Tibial artery (tissue), 4 donors: ENCODE results near the gene FKBP5.

Source experiments
- DNase-seq, 2 donors: peaks; one replicate each; pipeline ENCODE4 v3.0.0-alpha.2; 2019
- H3K27ac ChIP-seq, 2 donors: fragments of 200-600 bp; sonication (generic) in 1 of 2; 1 replicate in 1 of 2; 2 replicates in 1 of 2; pipeline ENCODE4 v1.5.1; 2018 to 2019; ENCODE audit warnings: mild to moderate bottlenecking in 1 of 2
- H3K27me3 ChIP-seq, 2 donors: fragments of 200-600 bp; sonication (generic) in 1 of 2; one replicate each; pipeline versions ENCODE4 v1.5.1 to v1.6.0; 2016 to 2019
- H3K36me3 ChIP-seq, 3 donors: fragments of 200-600 bp; sonication (generic) in 2 of 3; one replicate each; pipeline ENCODE4 v1.5.1; 2016 to 2019; ENCODE audit warnings: mild to moderate bottlenecking in 2 of 3
- H3K4me1 ChIP-seq, 4 donors: fragments of 200-600 bp; sonication (generic) in 2 of 4; 1 replicate in 3 of 4; 2 replicates in 1 of 4; pipeline ENCODE4 v1.5.1; 2016 to 2019
- H3K4me3 ChIP-seq, 2 donors: fragments of 200-600 bp; sonication (generic) in 1 of 2; 1 replicate in 1 of 2; 2 replicates in 1 of 2; pipeline ENCODE4 v1.5.1; 2018 to 2019; ENCODE audit warnings: mild to moderate bottlenecking in 2 of 2
- H3K9me3 ChIP-seq, 3 donors: fragments of 200-600 bp; sonication (generic) in 1 of 3; one replicate each; pipeline ENCODE4 v1.5.1; 2016 to 2019
- CTCF ChIP-seq, 2 experiments: fragments of 200-600 bp in 1 of 2; fragments of 450-650 bp in 1 of 2; IDR thresholded peaks; one replicate each; pipeline ENCODE4 v1.5.1; 2017 to 2019; ENCODE audit warnings: antibody characterized with exemption in 2 of 2, mild to moderate bottlenecking in 1 of 2, moderate library complexity in 1 of 2
- intact Hi-C: fragments of 100-400 bp; cut with DNase I; formaldehyde crosslinking; loops from one replicate; pipeline ENCODE4 v1.15.0; 2023; ENCODE audit warnings: low total_unique reads

FKBP5 gene

GRCh38 chr6:35607517-35608233, 81.0 kb downstream of the FKBP5 start:
- no peak for DNase-seq
- Histone ChIP-seq H3K27ac (no peak overlapping the region), H3K4me1 (peaks cover 6 to 71% (median 21%) of the 10 kb centered on the region in 4 donors), H3K27me3 (no peaks in the 10 kb centered on the region), H3K9me3 (no peaks in the 10 kb centered on the region), H3K36me3 (peaks cover 59 to 68% (median 64%) of the 10 kb centered on the region in 3 donors), H3K4me3 (no peak overlapping the region)
- TF ChIP-seq CTCF (IDR thresholded peaks at IDR 0.05), result no peak
- intact Hi-C loops, result no loop called here

GRCh38 chr6:35605600-35605999, 83.1 kb downstream of the FKBP5 start:
- intact Hi-C loops, result no loop called here
- Histone ChIP-seq H3K4me1 (peaks cover 6 to 69% (median 38%) of the 10 kb centered on the region in 4 donors), H3K36me3 (peaks cover 39 to 48% (median 45%) of the 10 kb centered on the region in 3 donors), H3K27me3 (no peaks in the 10 kb centered on the region), H3K4me3 (no peak overlapping the region), H3K27ac (peak overlapping the region in 1 of 2 donors; percentile 88), H3K9me3 (no peaks in the 10 kb centered on the region)
- DNase-seq, result no peak
- no peak for TF ChIP-seq CTCF (IDR thresholded peaks at IDR 0.05)

GRCh38 chr6:35603326-35604202, 85.2 kb downstream of the FKBP5 start:
- peak in 1 of 2 donors; percentile 26 for DNase-seq
- intact Hi-C loops, result loop anchor here (5.0 kb wide), 2 partner anchors 84 to 124 kb away; partner anchors contain the start of gene FKBP5
- H3K36me3 ChIP-seq, result peaks cover 23 to 34% (median 28%) of the 10 kb centered on the region in 3 donors
- no peak overlapping the region for H3K4me3 ChIP-seq
- no peaks in the 10 kb centered on the region for H3K27me3 ChIP-seq
- TF ChIP-seq CTCF (IDR thresholded peaks at IDR 0.05), result no peak
- H3K27ac ChIP-seq, result peak overlapping the region; percentile 88 to 93
- H3K9me3 ChIP-seq, result no peaks in the 10 kb centered on the region
- peaks cover 6 to 86% (median 57%) of the 10 kb centered on the region in 4 donors for H3K4me1 ChIP-seq

GRCh38 chr6:35602133-35602946, 86.4 kb downstream of the FKBP5 start:
- intact Hi-C loops, result loop anchor here (5.0 kb wide), 2 partner anchors 85 to 125 kb away; partner anchors contain the start of gene FKBP5

More at GRCh38 chr6:35602133-35602946, 86.4 kb downstream of the FKBP5 start:
- peak overlapping the region in 1 of 2 donors; percentile 7 for H3K4me3 ChIP-seq
- peaks cover 6 to 91% (median 65%) of the 10 kb centered on the region in 4 donors for H3K4me1 ChIP-seq
- H3K27me3 ChIP-seq, result no peaks in the 10 kb centered on the region
- no peak for DNase-seq
- H3K27ac ChIP-seq, result peak overlapping the region; percentile 88 to 93
- TF ChIP-seq CTCF (IDR thresholded peaks at IDR 0.05), result no peak
- no peaks in the 10 kb centered on the region for H3K9me3 ChIP-seq
- H3K36me3 ChIP-seq, result peaks cover 12 to 25% (median 20%) of the 10 kb centered on the region in 3 donors
